Measurements from ENCODE around the gene DEPDC5. TPM values are rescaled to one million over a fixed set of nuclear protein-coding genes. Genes with fewer than 3 reads are reported as not detected.
"Not testable (repeated sequence)": the region's sequence is repeated elsewhere in the genome, so short reads cannot be mapped to it uniquely, and the experiment has no call there.

DEPDC5 gene
- total RNA-seq, 1 donor from 2014 or later: 16.7 TPM

DNA sequence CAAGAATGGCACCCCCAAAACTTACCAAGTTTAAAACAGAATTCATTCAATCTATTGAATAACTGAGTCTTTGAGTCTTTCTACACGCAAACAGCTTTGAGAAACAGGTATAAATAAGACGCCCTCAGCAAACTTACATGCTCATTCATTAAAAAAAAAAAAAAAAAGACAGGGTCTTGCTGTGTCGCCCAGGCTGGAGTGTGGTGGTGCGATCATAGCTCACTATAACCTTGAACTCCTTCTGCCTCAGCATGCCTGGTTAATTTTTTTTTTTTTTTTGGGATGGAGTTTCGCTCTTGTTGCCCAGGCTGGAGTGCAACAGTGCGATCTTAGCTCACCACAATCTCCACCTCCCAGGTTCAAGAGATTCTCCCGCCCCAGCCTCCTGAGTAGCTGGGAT lies 9.9 kb upstream of the DEPDC5 start:
- ATAC-seq (no peak), DNase-seq (no peak)
- intact Hi-C loops (cut with micrococcal nuclease): no loop called here

- ATAC-seq (no peak), DNase-seq (no peak)
- intact Hi-C loops (cut with micrococcal nuclease): no loop called here
These were observed 6.4 kb upstream of the DEPDC5 start for GRCh38 chr22:31747441-31747840.

- DNase-seq (no peak), ATAC-seq (no peak)
- intact Hi-C loops (cut with micrococcal nuclease): no loop called here
These were observed 5.3 kb upstream of the DEPDC5 start for GRCh38 chr22:31748490-31748889.

DNA sequence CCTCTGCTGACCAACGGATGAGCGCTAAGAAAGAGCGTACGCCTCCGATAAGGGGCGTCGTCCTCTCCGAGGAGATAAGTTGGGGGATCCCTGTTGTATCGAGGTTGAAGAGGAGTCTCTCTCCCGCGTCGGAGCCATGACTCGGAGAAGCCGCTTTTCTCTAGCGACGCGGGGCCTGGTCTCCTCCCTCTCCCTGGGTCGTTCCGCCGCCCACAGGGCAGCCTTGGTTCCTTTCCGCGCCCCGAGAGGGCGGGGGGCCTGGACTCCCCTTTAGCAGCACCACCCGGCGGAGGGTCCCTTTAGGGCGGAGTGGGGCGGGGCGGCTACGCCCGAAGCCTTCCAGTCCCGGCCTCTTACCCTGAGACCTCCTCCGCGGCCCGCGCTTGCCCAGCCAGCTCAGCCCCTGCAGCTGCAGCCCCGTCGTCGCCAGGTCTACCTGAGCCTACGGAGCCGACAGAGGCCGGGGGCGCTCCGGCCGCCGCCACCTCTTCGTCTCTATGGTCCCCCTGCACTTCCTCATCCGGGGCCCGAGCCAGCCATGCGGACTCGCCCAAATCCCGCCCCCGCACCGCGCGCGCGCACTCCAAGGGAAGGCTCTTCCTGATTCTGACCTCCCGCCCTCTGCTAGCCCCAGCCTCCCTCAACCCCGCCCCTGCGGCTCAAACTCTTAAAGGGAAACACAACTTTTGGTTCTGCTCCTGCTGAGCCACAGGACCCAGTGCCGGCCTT lies 4.0 kb upstream of the DEPDC5 start, which contains the start of gene PRR14L:
PRR14L (minus strand) TSS at position 497 of the 729 bp plus-strand sequence. CDS start 11,272 bp downstream, outside the sequence.
- peak; percentile 89 for ATAC-seq
- intact Hi-C loops (cut with micrococcal nuclease): no loop called here
- DNase-seq: peak; percentile 99

GRCh38 chr22:31750365-31751284 lies 3.2 kb upstream of the DEPDC5 start:
- ATAC-seq (no peak), DNase-seq (no peak)
- intact Hi-C loops (cut with micrococcal nuclease): no loop called here

DNA sequence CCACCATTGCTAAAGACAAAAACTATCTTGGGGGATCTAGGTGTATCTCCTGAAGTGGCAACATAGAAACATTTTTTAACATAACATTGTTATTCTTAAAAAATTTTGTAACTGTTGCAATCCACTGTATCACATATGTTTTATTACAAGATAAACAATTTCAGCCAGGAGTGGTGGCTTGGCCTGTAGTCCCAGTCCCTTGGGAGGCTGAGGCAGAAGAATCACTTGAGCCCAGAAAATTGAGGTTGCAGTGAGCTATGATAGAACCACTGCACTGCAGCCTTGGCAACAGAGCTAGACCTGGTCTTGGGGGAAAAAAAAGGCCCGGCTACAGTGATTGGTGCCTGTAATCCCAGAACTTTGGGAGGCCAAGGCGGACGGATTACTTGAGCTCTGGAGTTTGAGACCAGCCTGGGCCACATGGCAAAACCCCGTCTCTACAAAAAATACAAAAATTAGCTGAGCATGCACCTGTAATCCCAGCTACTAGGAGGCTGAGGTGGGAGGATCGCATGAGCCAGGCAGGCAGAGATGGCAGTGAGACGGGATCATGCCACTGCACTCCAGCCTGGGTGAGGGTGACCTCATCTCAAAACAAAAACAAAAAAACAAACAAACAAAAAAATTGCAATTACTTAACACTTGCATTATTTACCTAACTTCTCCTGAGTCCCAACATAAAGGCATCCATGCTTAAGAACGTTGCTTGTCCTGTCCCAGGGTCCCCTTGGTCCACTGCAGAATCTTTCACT lies 1.5 kb upstream of the DEPDC5 start:
- ATAC-seq (no peak), DNase-seq (no peak)
- intact Hi-C loops (cut with micrococcal nuclease): no loop called here

- intact Hi-C loops (cut with micrococcal nuclease): no loop called here
- DNase-seq: peak; percentile 54
- ATAC-seq: peak; percentile 5
These were observed 700 bp upstream of the DEPDC5 start for GRCh38 chr22:31753005-31753633.

- ATAC-seq (no peak), DNase-seq (no peak)
- intact Hi-C loops (cut with micrococcal nuclease): no loop called here
These were observed 994 bp downstream of the DEPDC5 start for GRCh38 chr22:31754813-31755212.

DNA sequence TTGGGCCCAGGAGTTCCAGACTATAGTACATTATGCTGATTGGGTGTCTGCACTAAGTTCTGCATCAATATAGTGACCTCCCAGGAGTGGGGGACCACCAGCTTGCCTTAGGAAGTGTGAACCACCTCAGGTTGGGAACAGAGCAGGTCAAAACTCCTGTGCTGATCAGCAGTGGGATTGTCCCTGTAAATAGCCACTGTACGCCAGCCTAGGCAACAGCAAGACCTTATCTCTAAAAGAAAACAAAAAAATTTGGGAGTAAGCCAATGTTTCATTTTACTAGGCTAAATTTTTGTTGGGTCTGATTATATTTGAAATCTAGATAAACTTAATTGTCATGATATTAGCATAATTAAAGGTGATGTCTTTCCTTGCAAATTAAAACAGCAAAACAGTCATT lies 3.4 kb downstream of the DEPDC5 start:
- intact Hi-C loops (cut with micrococcal nuclease): no loop called here
- no peak for DNase-seq
- no peak for ATAC-seq

DNA sequence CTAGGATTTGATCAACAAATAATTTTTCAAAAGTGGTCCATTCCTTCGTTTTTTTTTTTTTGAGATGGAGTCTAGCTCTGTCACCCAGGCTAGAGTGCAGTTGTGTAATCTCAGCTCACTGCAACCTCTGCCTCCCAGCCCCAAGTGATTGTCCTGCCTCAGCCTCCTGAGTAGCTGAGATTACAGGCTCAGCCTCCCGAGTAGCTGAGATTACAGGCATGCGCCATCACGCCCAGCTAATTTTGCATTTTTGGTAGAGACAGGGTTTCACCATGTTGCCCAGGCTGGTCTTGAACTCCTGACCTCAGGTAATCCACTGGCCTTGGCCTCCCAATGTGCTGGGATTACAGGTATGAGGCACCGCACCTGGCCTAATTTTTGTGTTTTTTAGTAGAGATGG lies 5.0 kb downstream of the DEPDC5 start:
- DNase-seq; ATAC-seq; intact Hi-C loops (cut with micrococcal nuclease): not testable (repeated sequence)

- ATAC-seq: no peak
- intact Hi-C loops (cut with micrococcal nuclease): no loop called here
These were observed 11.0 kb downstream of the DEPDC5 start for GRCh38 chr22:31764785-31765184.

GRCh38 chr22:31768422-31769059 lies 14.7 kb downstream of the DEPDC5 start:
- intact Hi-C loops (cut with micrococcal nuclease): no loop called here
- no peak for ATAC-seq
- no peak for DNase-seq

More at GRCh38 chr22:31764785-31765184, 11.0 kb downstream of the DEPDC5 start:
- no peak for DNase-seq

DNA sequence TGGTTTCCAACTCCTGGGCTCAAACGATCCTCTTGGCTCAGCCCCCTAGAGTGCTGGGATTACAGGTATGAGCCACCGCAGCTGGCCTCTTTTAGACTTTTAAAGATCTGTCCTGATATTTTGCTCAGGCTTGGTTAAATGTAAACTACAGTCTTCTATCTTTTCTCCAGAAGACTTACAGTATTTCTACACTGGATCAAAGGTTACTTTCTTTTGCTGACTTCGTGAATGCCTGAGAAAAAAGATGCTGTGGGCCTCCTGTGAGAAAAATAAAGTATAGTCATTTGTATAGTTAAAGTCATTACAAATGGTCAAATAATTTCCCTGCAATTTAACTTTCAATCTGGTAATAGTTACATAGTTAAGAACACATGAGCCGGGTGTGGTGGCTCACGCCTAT lies 19.6 kb downstream of the DEPDC5 start:
- intact Hi-C loops (cut with micrococcal nuclease): no loop called here
- no peak for ATAC-seq
- no peak for DNase-seq

DNA sequence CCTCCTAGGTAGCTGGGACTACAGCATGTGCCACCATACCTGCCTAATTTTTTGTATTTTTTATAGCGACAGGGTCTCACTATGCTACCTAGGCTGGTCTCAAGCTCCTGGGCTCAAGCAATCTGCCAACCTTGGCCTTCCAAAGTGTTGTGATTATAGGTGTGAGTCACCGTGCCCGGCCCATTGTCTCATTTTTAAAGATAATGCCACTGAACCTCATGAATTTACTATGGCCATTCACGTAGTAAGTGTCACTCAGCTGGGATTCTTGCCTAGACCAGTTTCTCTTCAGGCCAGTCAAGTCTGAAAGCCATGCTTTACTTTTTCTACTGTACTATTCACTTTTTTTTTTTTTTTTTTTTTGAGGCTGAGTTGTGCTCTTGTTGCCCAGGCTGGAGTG lies 22.4 kb downstream of the DEPDC5 start:
- no peak for DNase-seq
- intact Hi-C loops (cut with micrococcal nuclease): no loop called here
- no peak for ATAC-seq

DNA sequence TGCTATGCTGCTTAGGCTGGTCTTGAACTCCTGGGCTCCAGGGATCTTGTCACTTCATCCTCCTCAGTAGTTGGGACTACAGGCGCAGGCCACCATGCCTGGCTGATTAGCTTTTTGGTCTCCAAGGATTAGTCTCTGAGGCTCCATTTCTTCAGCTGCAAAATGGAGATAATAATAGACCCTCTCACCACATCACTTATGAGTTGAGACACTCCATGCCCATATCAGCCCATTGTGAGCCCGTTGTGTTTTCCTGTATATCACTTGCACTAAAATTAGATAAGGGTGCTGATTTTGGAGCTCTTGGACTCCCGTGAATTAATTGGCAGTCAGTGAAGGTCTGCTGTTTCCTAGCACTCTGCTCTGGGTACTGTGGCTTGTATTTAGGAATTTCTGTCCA lies 36.0 kb downstream of the DEPDC5 start:
- peak; percentile 96 for ATAC-seq
- DNase-seq: no peak
- intact Hi-C loops (cut with micrococcal nuclease): no loop called here

DNA sequence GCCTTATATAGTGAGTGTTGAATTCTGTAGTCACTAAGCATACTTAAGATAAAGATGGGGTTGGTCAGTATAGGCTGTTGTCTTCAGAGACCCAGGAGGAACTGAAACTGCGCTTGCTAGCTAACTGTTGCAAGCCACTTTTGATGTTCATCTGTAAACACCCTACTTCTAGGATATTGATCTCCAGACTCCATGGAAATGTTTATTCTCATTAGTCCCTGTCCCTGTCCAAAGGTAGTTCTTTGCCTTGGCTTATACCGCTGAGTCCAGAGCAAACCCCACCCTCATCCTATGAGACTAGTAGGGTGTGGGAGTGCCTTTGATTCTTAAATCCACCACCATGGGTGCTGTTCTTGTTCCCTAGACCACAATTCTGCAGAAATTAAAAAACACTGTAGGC lies 36.4 kb downstream of the DEPDC5 start:
- intact Hi-C loops (cut with micrococcal nuclease): no loop called here
- ATAC-seq (peak; percentile 39), DNase-seq (no peak)

DNA sequence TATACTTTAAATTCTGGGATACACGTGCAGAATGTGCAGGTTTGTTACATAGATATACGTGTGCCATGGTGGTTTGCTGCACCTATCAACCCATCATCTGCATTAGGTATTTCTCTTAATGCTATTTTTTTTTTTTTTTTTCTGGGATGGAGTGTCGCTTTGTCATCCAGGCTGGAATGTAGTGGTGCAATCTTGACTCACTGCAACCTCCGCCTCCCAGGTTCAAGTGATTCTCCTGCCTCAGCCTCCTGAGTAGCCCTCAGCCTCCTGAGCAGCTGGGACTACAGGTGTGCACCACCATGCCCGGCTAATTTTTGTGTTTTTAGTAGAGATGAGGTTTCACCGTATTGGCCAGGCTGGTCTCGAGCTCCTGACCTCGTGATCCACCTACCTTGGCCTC lies 45.5 kb downstream of the DEPDC5 start:
- ATAC-seq; DNase-seq; intact Hi-C loops (cut with micrococcal nuclease): not testable (repeated sequence)

DNA sequence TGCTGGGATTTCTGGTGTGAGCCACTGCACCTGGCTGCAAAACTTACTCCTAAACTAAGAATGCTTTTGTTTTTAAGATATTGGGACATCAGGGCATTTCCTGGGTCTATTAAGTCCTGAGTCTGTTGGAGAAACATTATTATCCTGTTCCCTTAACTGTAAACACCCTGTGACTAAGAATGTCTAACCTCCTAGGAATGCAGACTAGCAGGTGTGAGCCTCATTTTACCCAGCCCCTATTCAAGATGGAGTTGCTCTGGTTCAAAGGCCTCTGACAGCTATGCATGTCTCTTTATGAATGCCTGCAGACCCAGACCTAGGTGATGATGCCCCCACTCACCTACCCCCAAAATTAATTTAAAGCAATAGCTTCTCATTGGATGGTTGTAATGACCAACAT lies 46.2 kb downstream of the DEPDC5 start:
- intact Hi-C loops (cut with micrococcal nuclease): no loop called here
- no peak for ATAC-seq
- no peak for DNase-seq

DNA sequence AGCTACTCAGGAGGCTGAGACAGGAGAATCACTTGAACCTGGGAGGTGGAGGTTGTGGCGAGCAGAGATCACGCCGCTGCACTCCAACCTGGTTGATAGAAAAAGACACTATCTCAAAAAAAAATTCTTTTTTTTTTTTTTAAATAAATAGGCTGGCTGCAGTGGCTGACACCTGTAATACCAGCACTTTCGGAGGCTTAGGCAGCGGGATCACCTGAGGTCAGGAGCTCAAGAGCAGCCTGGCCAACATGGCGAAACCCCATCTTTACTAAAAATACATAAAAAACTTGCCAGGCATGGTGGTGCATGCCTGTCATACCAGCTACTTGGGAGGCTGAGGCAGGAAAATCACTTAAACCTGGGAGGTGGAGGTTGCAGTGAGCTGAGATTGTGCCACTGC lies 47.0 kb downstream of the DEPDC5 start:
- intact Hi-C loops (cut with micrococcal nuclease); DNase-seq; ATAC-seq: not testable (repeated sequence)

Measured in left ventricle myocardium superior (tissue), 1 donor.